Medulla oblongata (tissue), 1 donor: ENCODE data around the gene TCF21.

Experiments used
- DNase-seq: peaks from one replicate; pipeline ENCODE4 v3.0.0-alpha.2; 2015; ENCODE audit errors: extremely low spot score

TCF21 gene

GRCh38 chr6:133889557-133890403 lies 867 bp downstream of the TCF21 start:
- no peak for DNase-seq

DNA sequence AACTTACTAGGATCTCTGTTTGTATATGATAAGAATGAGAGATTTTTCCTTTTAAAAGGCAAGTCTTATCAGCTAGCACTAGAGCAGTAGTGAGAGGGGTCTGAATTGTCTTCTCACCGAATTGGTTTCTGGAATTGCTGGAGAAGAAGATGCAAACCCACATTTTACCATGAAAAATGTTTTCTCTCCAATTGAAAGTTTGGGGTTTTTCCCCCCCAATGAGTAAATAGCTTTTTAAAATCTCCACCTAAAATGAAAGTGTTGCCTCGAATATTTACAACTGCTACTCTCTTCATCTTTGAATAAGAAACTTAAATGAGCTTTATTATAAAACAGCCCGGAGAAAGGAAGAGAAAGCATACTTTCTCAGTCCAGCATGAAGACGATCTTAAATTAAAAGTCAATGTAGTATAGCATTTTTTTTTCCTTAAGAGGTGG lies 1.8 kb downstream of the TCF21 start:
- no peak for DNase-seq

GRCh38 chr6:133891149-133891926 lies 2.4 kb downstream of the TCF21 start:
- peak; percentile 13 for DNase-seq

DNA sequence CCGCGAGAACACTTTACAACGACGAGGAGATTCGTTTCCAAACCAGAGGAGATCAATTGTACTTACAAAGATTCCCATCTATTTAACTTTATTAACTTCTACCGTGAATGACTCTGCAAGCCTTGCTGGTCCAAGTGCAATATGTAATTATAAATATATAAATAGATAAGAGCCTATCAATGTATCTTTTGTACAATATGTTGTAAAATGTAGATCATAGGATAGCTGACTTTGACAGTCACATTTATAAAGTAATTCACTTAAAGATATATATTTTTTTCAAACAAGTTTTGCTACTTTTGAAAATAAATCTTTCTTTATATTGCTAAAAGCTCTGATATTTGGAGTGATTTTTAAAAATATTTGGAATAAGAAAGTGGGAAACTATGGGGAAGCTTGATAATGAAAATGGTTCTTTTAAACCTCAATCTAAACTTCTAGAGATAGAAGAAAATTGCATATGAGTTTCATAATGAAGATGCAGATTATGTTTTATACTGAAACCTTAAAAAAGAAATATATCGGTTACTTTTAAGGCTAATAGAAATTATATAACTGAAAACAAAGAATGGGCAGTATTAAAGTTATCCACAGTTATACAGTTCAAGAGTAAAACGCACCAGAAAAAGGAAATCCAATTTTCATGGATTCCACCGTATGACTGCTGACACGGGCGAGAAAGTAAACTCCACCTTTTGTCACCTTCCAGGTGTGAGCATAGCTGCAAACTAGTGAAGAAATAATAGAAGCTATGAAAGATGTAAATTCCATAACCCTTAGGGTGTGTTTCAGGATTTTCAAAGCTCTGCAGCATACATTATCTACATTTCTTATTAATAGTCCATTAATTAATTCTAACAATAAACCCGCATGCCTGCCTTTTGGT lies 3.3 kb downstream of the TCF21 start:
- DNase-seq = no peak

DNA sequence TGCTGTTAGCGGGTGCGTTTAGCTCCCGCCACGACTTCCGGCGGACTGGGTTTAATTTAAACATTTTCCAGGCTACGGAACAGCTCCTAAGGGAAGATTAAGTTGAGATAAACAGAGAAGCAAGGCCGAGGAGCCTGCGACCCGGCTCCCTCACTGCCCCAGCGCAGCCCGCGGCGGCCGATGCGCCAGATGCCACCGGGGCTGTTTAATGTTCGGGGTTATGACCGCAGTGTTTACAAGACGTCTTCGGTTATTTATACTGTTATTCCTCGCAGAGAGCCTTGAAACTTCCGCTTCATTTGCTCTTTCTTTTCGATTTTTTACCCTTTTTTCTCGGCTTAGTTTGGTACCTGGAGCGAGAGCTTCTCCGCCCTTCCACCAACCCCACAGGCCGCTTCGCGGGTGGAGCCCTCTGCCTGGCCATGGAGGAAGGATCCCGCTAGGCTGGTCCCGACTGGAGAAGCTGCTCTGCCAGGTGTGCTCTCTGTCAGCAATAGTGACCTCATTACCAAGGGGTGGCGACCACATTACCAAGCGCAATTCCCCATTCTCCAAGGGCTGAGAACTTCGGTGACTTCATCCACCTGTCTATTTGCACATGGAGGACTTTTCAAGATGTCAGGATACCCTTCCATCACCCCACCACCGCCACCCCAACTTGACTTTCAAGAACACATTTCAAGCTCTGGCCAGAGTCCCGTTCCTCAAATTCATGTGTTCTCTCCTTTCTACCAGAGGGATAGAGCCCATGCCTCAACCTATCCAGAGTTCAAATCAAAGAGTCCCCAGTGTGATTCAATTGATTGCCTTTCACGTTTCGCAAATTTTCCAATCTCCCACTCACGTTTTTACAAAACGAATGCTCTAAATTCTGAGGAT lies 4.1 kb downstream of the TCF21 start:
- no peak for DNase-seq

GRCh38 chr6:133893946-133894345 lies 5.0 kb downstream of the TCF21 start:
- no peak for DNase-seq

- no peak for DNase-seq
Measured at GRCh38 chr6:133894369-133894768, 5.5 kb downstream of the TCF21 start.

GRCh38 chr6:133894795-133895358 lies 6.0 kb downstream of the TCF21 start:
- DNase-seq = no peak

DNA sequence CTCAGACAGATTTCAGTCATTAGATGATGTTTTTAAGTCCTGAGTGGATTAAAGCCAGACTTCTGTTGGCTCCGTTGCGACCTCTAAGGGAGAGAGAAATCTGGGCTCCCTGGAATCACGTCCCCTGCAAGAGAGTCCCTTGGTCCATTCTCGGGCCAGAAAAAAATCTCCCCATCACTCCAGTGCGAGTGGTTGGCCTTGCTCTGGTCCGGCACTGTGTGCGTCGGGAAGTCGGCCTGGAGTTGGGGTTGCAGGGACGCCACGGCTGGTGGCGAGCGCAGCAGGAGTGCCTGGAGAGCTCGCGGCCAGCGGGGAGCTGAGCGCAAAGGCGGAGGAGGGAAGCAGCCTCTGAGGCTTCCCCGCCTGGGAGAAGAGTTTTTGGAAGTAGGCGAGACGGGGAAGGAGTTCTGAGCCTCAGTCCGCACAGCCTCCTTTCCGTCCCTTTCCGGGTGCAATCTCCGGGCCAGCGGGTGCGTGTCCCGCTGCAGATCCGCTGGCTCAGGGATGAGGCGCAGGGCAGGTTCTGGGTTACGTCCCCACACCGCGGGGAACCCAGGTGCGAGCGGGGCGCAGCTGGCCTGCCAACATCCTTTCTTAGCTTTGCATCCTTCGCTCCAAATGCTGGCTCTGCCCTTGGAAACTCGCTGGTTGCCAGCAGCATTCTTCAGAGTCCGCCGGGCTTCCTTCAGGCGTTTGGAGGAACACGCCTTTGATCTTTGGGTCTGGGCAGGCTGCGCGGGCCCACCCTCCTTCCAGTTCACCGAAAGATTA lies 6.8 kb downstream of the TCF21 start:
- no peak for DNase-seq

DNA sequence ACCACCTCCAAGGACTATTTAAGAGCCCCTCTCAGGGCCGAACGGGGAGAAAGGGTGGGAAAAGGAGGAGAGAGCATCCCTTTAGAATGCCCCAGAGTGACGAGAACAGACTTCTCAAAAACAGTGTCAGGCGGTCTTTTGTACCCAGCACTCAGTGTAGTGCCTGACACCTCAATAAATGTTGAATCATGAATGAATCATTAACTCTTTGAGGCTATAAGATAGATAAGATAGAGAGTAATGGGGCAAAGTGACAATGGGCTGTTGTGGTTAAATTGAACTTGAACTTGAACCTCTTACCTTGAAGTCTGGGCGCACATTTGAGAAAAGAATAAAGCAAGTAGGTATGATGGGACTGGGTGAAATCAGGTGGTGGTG lies 7.4 kb downstream of the TCF21 start:
- no peak for DNase-seq

DNA sequence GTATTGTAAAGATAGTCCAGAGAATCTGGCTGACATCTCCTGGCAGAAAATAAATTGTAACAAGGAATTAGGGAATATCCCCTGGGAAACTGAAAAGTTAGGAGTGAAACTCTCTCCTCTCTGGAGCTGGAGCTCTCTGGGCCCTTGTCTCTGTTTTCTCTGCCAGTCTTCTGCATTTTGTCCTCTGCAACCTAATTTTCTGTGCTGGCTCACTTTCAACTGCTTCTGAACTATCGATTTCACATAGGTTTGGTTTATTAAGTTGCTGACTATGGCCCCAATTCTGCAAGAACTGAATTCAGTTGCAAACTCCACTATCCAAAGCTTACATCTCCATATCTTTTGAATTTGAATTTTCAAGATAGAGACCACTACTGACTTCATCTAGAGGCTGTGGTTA lies 9.3 kb downstream of the TCF21 start:
- DNase-seq = no peak

DNA sequence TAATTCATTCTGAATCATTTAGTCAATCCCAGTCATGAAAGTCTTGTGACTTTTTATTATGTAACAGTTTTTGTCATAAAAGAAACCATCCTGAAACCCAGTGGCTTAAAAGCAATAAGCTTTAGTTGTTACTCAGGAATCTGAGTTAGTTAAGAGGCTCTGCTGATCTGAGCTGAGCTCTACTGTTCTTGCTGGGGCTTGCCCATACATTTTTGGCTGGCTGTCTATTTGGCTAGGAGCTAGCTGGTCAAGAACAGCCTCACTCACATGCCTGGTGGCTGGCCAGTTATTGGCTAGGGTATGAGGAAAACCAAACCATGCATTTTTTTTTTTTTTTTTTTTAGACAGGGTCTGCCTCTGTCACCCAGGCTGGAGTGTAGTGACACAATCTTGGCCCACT lies 10.6 kb downstream of the TCF21 start:
- DNase-seq = no peak

GRCh38 chr6:133903855-133904254 lies 14.9 kb downstream of the TCF21 start:
- no peak for DNase-seq

GRCh38 chr6:133906050-133906449 lies 17.1 kb downstream of the TCF21 start:
- DNase-seq = no peak

DNA sequence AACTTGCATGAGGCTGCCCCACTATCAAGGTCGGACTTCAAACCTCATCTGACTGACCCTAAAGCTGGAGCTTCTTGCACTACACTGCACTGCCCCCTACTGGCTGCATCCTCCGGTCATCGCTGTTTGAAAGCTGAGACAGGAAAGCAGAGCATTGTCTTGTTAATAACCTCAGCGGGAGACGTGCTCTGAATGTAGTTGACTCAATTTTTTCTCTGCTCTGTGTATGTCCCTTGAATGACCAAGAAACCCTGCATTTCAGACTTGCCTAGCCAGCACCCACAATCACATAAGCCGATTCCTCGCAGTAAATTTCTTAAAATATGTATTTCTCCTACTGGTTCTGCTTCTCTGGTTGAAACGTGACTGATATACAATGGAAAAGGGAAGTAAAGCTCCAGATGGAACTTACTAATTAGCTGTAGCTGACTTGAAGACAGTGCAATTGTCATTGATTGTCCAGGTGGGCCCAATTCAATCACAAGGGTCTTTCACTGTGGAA lies 27.8 kb downstream of the TCF21 start:
- DNase-seq = peak; percentile 93

- DNase-seq = no peak
Measured at GRCh38 chr6:133917781-133918180, 28.9 kb downstream of the TCF21 start.

- DNase-seq = no peak
Measured at GRCh38 chr6:133918208-133918930, 29.5 kb downstream of the TCF21 start.

GRCh38 chr6:133919362-133919761 lies 30.4 kb downstream of the TCF21 start:
- no peak for DNase-seq

- peak; percentile 93 for DNase-seq
Measured at GRCh38 chr6:133921249-133921859, 32.4 kb downstream of the TCF21 start.
